AG09309 (cell line): ENCODE results near the gene DENND4C.

Experiments used
- DNase-seq: peaks from one replicate; pipeline ENCODE4 v3.0.0-alpha.2; 2010; ENCODE audit warnings: low read depth
- H3K4me3 ChIP-seq: 2 replicates; pipeline ENCODE4 v1.5.1; 2011; ENCODE audit warnings: mild to moderate bottlenecking, low read depth, low read length, moderate library complexity; ENCODE audit not compliant: control insufficient read depth
- CTCF ChIP-seq: IDR thresholded peaks from 2 replicates; pipeline ENCODE4 v1.5.1; 2011; ENCODE audit warnings: mild to moderate bottlenecking, low read depth, low read length, inconsistent platforms; ENCODE audit not compliant: insufficient read depth, control insufficient read depth; ENCODE audit errors: missing control alignments

DENND4C gene

GRCh38 chr9:19416143-19416542, 185.7 kb downstream of the DENND4C start:
- TF ChIP-seq CTCF: no peak
- no peak for DNase-seq
- no peak overlapping the region for H3K4me3 ChIP-seq

- H3K4me3 ChIP-seq: no peak overlapping the region
- DNase-seq: no peak
- TF ChIP-seq CTCF: no peak
These were observed 190.4 kb downstream of the DENND4C start for GRCh38 chr9:19420877-19421276.
